Gastroesophageal sphincter (tissue), 3 donors: ENCODE results near the gene APOB.

ENCODE experiments used
- EP300 ChIP-seq: sonication (generic); formaldehyde crosslinking; IDR thresholded peaks from one replicate; pipeline ENCODE4 v1.6.1; 2017; ENCODE audit warnings: antibody characterized with exemption, mild to moderate bottlenecking
- TF ChIP-seq, protein P1 (sequence below), 4 experiments: fragments of 200-600 bp in 2 of 4; fragments of 450-650 bp in 2 of 4; sonication (generic) in 1 of 4; IDR thresholded peaks; one replicate each; pipeline ENCODE4 v1.5.1; 2017 to 2019; ENCODE audit warnings: antibody characterized with exemption in 4 of 4, mild to moderate bottlenecking in 2 of 4, moderate library complexity in 2 of 4

DNA sequence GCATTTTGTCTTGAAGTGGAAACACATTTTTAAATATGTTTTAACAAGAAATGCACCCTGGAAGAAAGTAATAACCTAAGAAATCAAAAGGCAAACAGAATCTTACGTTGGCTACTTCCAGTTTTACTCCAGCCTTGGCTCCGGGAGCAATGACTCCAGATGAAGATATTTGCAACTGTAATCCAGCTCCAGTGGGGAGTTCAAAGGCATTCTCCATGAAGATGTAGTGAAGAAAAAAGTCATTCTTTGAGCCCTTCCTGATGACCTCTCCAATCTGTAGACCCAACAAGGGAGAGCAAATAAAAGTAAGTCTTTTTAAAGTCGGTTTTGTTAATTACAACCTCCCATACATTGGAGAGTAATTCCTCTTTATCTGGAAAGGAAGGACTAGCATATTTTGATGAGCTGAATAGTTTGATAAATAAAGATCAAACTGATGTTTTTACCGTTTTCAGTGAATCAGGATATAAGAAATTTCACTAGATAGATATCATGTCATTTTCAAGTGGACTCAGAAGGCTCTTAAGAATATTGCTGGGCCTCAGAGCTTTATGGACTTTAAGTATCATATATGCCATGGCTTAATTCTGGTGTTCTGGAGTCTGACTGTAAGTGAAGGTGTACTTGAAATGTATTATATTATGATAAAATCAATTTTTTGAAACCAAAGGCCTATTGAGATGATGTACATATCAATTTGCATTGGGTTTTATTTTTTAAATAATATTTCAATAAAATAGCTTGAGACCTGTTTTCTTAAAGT lies 20.3 kb downstream of the APOB start:
- TF ChIP-seq, protein P1, sequence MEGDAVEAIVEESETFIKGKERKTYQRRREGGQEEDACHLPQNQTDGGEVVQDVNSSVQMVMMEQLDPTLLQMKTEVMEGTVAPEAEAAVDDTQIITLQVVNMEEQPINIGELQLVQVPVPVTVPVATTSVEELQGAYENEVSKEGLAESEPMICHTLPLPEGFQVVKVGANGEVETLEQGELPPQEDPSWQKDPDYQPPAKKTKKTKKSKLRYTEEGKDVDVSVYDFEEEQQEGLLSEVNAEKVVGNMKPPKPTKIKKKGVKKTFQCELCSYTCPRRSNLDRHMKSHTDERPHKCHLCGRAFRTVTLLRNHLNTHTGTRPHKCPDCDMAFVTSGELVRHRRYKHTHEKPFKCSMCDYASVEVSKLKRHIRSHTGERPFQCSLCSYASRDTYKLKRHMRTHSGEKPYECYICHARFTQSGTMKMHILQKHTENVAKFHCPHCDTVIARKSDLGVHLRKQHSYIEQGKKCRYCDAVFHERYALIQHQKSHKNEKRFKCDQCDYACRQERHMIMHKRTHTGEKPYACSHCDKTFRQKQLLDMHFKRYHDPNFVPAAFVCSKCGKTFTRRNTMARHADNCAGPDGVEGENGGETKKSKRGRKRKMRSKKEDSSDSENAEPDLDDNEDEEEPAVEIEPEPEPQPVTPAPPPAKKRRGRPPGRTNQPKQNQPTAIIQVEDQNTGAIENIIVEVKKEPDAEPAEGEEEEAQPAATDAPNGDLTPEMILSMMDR (IDR thresholded peaks at IDR 0.05): no peak
- TF ChIP-seq EP300: no peak
